ENCODE results near the gene CNTN1. TPM values are rescaled to one million over a fixed set of nuclear protein-coding genes. Genes with fewer than 3 reads are reported as not detected.

CNTN1 gene
- total and polyA plus RNA-seq, 9 of the 15 experiments (the other 6 are each of a cell fraction or from before 2014, with no cell fraction given) = 0.16 TPM; not detected in 8

DNA sequence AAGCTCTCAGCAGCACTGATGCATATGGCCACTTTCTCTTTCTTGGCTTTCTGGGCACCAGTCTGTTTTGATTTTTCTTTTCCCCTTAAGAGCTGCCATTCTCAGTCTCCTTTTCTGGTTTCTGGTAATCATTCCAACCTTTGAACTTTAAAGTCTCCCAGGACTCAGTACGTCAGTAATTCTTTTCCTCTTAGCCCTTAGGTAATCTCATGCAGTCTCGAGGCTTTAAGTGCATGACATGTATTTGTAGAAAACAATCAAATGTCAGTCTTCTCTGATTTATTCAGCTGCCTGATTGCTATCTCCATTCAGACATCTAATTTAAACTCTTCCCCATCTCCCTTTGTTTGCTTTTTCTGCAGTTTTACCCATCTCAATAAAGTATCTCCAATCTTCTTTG lies 356.8 kb downstream of the CNTN1 start (continued):
- TF ChIP-seq, protein P1, sequence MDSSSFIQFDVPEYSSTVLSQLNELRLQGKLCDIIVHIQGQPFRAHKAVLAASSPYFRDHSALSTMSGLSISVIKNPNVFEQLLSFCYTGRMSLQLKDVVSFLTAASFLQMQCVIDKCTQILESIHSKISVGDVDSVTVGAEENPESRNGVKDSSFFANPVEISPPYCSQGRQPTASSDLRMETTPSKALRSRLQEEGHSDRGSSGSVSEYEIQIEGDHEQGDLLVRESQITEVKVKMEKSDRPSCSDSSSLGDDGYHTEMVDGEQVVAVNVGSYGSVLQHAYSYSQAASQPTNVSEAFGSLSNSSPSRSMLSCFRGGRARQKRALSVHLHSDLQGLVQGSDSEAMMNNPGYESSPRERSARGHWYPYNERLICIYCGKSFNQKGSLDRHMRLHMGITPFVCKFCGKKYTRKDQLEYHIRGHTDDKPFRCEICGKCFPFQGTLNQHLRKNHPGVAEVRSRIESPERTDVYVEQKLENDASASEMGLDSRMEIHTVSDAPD (CRISPR knock-in tag; IDR thresholded peaks at IDR 0.05) = no peak
- TF ChIP-seq EP400 (IDR thresholded peaks at IDR 0.05) = no peak
- no peak for TF ChIP-seq CEBPB (tag; IDR thresholded peaks at IDR 0.05)
- TF ChIP-seq FOXA1 (IDR thresholded peaks at IDR 0.05; ENCODE audit: borderline replicate concordance) = no peak
- TF ChIP-seq, protein P2, sequence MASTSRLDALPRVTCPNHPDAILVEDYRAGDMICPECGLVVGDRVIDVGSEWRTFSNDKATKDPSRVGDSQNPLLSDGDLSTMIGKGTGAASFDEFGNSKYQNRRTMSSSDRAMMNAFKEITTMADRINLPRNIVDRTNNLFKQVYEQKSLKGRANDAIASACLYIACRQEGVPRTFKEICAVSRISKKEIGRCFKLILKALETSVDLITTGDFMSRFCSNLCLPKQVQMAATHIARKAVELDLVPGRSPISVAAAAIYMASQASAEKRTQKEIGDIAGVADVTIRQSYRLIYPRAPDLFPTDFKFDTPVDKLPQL (IDR thresholded peaks at IDR 0.05; ENCODE audit: extremely low read depth, insufficient read length) = no peak
- no peak for TF ChIP-seq ATF1 (CRISPR knock-in tag; IDR thresholded peaks at IDR 0.05)
- TF ChIP-seq ATF1 (tag; IDR thresholded peaks at IDR 0.05) = no peak

DNA sequence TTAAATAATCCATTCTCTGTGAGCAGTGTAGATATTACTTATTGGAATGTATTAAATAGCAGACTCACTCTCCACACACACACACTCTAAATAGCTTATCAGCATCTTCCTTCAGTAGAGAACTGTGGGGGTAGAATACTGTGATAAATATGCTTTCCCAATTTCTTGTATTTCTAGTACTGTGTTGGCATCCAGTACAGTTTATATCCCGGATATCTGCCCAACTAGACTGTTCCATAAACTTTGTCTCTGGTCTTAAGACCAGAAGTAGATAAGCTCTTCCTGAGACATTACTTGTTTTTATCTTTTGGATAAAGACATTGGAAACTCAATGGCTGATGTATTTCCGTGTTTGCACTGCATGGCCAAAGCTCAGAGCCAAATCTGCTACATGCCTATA lies 359.7 kb downstream of the CNTN1 start:
- WGBS (ENCODE audit: insufficient coverage, low coverage, missing lambda C conversion rate) = 0% methylated on average over 2 of the region's 2 CpGs
- in situ Hi-C loops (cut with MboI) (no loop called here), intact Hi-C loops (cut with micrococcal nuclease) (no loop called here)
- POLR2A ChIA-PET = no interaction called here
- H3K4me3 ChIP-seq = no peak overlapping the region
- H3K4me2 ChIP-seq (ENCODE audit: insufficient read depth, low read length) = no peak overlapping the region
- no peak overlapping the region for H3K9ac ChIP-seq (ENCODE audit: insufficient read depth in 1 of 2, low read depth in 2 of 2, low read length in 2 of 2)
- no peaks in the 10 kb centered on the region for H3K4me1 ChIP-seq (replicated peaks in 1 of 2; ENCODE audit: control insufficient read depth in 2 of 2, insufficient read depth in 2 of 2, low read length in 2 of 2)
- H3K27me3 ChIP-seq (ENCODE audit: control insufficient read depth in 2 of 2, insufficient read depth in 2 of 2, low read length in 2 of 2) = no peaks in the 10 kb centered on the region
- no peaks in the 10 kb centered on the region for H3K79me2 ChIP-seq (ENCODE audit: control insufficient read depth, insufficient read depth, low read length)
- no peak overlapping the region for H2AFZ ChIP-seq (ENCODE audit: low read depth, low read length)
- TF ChIP-seq DNMT1 (IDR thresholded peaks at IDR 0.05) (no peak), ZNF274 (IDR thresholded peaks at IDR 0.05; ENCODE audit: borderline replicate concordance, low read depth, low read length) (no peak), ZSCAN32 (CRISPR knock-in tag; IDR thresholded peaks at IDR 0.05) (no peak)
- TF ChIP-seq, protein P3, sequence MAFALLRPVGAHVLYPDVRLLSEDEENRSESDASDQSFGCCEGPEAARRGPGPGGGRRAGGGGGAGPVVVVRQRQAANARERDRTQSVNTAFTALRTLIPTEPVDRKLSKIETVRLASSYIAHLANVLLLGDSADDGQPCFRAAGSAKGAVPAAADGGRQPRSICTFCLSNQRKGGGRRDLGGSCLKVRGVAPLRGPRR (CRISPR knock-in tag; IDR thresholded peaks at IDR 0.05) = no peak
- TF ChIP-seq, protein P4, sequence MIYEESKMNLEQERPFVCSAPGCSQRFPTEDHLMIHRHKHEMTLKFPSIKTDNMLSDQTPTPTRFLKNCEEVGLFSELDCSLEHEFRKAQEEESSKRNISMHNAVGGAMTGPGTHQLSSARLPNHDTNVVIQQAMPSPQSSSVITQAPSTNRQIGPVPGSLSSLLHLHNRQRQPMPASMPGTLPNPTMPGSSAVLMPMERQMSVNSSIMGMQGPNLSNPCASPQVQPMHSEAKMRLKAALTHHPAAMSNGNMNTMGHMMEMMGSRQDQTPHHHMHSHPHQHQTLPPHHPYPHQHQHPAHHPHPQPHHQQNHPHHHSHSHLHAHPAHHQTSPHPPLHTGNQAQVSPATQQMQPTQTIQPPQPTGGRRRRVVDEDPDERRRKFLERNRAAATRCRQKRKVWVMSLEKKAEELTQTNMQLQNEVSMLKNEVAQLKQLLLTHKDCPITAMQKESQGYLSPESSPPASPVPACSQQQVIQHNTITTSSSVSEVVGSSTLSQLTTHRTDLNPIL (CRISPR knock-in tag; IDR thresholded peaks at IDR 0.05) = no peak
- H3K9me3 ChIP-seq (replicated peaks; ENCODE audit: control insufficient read depth, insufficient read depth, low read depth, low read length) = no peaks in the 10 kb centered on the region
- CTCF ChIA-PET (ENCODE audit: low intra/inter-chr PET ratio) = no interaction called here
- no peaks in the 10 kb centered on the region for H3K9me1 ChIP-seq (ENCODE audit: control insufficient read depth, insufficient read depth, low read length)
- no peak for FAIRE-seq
- no peaks in the 10 kb centered on the region for H4K20me1 ChIP-seq (replicated peaks; ENCODE audit: control insufficient read depth, insufficient read depth, low read length)
- no peak overlapping the region for H3K27ac ChIP-seq (ENCODE audit: extremely low read depth, low read depth, low read length)
- no peak for ATAC-seq
- H3K36me3 ChIP-seq (ENCODE audit: control insufficient read depth, insufficient read depth, low read length) = no peaks in the 10 kb centered on the region
- BruUV-seq (replicated peaks) = no TSS peak
- no peak for DNase-seq (ENCODE audit: extremely low read depth in 1 of 4, low spot score in 3 of 4)
